ENCODE results near the gene RGS2. TPM values are rescaled to one million over a fixed set of nuclear protein-coding genes. Genes with fewer than 3 reads are reported as not detected.

RGS2 gene
- total and polyA plus RNA-seq, 9 of the 15 experiments (the other 6 are each of a cell fraction or from before 2014, with no cell fraction given), result 2.5 to 5.4 (median 3.8) TPM

DNA sequence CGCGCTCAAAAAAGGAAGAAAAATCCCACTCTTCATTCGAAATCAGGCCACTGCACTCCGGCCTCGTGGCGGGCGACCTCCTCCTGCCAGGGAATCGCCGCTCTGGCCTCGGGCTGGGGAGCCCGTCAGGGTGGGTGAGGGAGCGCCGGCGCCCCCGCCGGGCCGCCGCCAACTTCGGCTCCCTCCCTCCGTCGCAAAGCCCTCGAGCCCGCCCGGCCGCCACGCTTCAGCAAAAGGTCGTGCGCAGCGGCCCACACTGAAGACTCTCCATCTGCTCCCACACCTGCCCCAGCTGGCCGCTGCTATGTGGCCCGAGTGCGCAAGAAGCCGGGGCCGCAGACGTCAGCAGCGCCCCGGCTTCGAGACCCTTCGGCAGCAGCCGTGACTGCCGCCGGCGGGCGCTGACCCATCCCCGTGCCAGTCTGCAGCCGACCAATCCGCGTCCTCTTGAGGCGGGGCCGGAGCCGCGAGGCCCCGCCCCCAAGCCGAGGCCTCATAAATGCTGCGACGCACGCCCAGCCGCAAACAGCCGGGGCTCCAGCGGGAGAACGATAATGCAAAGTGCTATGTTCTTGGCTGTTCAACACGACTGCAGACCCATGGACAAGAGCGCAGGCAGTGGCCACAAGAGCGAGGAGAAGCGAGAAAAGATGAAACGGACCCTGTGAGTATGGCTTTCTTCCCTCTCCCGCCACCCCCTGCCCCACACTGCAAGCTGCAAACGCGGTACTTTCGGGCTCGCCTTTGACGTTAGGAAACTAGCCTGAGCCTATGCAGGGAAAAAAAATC, at the start of gene RGS2 (continued):
- TF ChIP-seq HNRNPLL (IDR thresholded peaks at IDR 0.05; ENCODE audit: low read depth, low read length, poor library complexity, severe bottlenecking) (peak; percentile 85), KLF6 (CRISPR knock-in tag; IDR thresholded peaks at IDR 0.05; ENCODE audit: borderline replicate concordance) (no peak), KDM5B (IDR thresholded peaks at IDR 0.05; ENCODE audit: insufficient replicate concordance, low read depth, low read length) (peak; percentile 98), RFX7 (CRISPR knock-in tag; IDR thresholded peaks at IDR 0.05) (no peak), JUND (IDR thresholded peaks at IDR 0.05; ENCODE audit: borderline replicate concordance, low read depth, low read length) (peak; percentile 38; the same call in 1 of the 2 replicates), JUND (tag; IDR thresholded peaks at IDR 0.05; ENCODE audit: borderline replicate concordance, low read depth, low read length) (no peak; the same call in 1 of the 3 replicates), PPARD (CRISPR knock-in tag; IDR thresholded peaks at IDR 0.05) (no peak), HMG20A (CRISPR knock-in tag; conservative IDR thresholded peaks at IDR 0.05) (no peak), ZNF780A (CRISPR knock-in tag; IDR thresholded peaks at IDR 0.05) (no peak), CTBP1 (IDR thresholded peaks at IDR 0.05; ENCODE audit: borderline replicate concordance) (peak; percentile 74; the same call in 1 of the 2 replicates), ZNF445 (CRISPR knock-in tag; IDR thresholded peaks at IDR 0.05; ENCODE audit: low read depth) (no peak), NFRKB (IDR thresholded peaks at IDR 0.05; ENCODE audit: low read depth) (no peak), TEAD2 (tag; IDR thresholded peaks at IDR 0.05) (no peak), RBFOX2 (IDR thresholded peaks at IDR 0.05; ENCODE audit: low read depth, low read length) (peak; percentile 97), ZNF12 (CRISPR knock-in tag; IDR thresholded peaks at IDR 0.05) (no peak), HEY1 (CRISPR knock-in tag; IDR thresholded peaks at IDR 0.05; ENCODE audit: borderline replicate concordance) (no peak), TRIM24 (IDR thresholded peaks at IDR 0.05) (0 out of 4 replicates have a peak, but pooled peaks of 1 of the 2 experiments have one; percentile 7)
- TF ChIP-seq, protein P1, sequence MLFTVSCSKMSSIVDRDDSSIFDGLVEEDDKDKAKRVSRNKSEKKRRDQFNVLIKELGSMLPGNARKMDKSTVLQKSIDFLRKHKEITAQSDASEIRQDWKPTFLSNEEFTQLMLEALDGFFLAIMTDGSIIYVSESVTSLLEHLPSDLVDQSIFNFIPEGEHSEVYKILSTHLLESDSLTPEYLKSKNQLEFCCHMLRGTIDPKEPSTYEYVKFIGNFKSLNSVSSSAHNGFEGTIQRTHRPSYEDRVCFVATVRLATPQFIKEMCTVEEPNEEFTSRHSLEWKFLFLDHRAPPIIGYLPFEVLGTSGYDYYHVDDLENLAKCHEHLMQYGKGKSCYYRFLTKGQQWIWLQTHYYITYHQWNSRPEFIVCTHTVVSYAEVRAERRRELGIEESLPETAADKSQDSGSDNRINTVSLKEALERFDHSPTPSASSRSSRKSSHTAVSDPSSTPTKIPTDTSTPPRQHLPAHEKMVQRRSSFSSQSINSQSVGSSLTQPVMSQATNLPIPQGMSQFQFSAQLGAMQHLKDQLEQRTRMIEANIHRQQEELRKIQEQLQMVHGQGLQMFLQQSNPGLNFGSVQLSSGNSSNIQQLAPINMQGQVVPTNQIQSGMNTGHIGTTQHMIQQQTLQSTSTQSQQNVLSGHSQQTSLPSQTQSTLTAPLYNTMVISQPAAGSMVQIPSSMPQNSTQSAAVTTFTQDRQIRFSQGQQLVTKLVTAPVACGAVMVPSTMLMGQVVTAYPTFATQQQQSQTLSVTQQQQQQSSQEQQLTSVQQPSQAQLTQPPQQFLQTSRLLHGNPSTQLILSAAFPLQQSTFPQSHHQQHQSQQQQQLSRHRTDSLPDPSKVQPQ (CRISPR knock-in tag; IDR thresholded peaks at IDR 0.05; ENCODE audit: borderline replicate concordance), result no peak
- TF ChIP-seq, protein P2, sequence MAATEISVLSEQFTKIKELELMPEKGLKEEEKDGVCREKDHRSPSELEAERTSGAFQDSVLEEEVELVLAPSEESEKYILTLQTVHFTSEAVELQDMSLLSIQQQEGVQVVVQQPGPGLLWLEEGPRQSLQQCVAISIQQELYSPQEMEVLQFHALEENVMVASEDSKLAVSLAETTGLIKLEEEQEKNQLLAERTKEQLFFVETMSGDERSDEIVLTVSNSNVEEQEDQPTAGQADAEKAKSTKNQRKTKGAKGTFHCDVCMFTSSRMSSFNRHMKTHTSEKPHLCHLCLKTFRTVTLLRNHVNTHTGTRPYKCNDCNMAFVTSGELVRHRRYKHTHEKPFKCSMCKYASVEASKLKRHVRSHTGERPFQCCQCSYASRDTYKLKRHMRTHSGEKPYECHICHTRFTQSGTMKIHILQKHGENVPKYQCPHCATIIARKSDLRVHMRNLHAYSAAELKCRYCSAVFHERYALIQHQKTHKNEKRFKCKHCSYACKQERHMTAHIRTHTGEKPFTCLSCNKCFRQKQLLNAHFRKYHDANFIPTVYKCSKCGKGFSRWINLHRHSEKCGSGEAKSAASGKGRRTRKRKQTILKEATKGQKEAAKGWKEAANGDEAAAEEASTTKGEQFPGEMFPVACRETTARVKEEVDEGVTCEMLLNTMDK (IDR thresholded peaks at IDR 0.05; ENCODE audit: borderline replicate concordance, insufficient read depth, low read depth, low read length, poor library complexity, severe bottlenecking), result no peak
